ENCODE data around the gene CLTB. TPM values are rescaled to one million over a fixed set of nuclear protein-coding genes. Genes with fewer than 3 reads are reported as not detected.

CLTB gene
- total and polyA plus RNA-seq, 2 donors (not counting 1 experiment from before 2014, with no cell fraction given) = 29.9 to 41.7 TPM

- H3K4me3 Mint-ChIP-seq = no peak overlapping the region
These were observed 24.9 kb downstream of the CLTB start for GRCh38 chr5:176391479-176391878.

More at GRCh38 chr5:176391479-176391878, 24.9 kb downstream of the CLTB start:
- ChIA-PET POLR2A (no interaction called here), CTCF (interaction anchor here (0.5 to 1.6 kb wide), 3 partner anchors 57 to 146 kb away, joined by 3 to 4 read pairs (median 3); partner anchors contain the start of gene FAF2)
- no peak overlapping the region for H3K4me2 ChIP-seq (replicated peaks; ENCODE audit: low read depth, low read length, poor library complexity, severe bottlenecking)
- intact Hi-C loops (cut with micrococcal nuclease) = no loop called here
- H3K27me3 ChIP-seq (replicated peaks in 1 of 4; ENCODE audit: control extremely low read depth in 1 of 4, control insufficient read depth in 3 of 4, insufficient read depth in 4 of 4, low read length in 3 of 4) = no peaks in the 10 kb centered on the region
- Mint-ChIP-seq H3K9me3 (ENCODE audit: insufficient read depth) (no peaks in the 10 kb centered on the region), H3K27ac (no peak overlapping the region), H3K4me1 (peaks cover 23% of the 10 kb centered on the region), H3K27me3 (no peaks in the 10 kb centered on the region)
- 100% methylated on average over 3 of the region's 4 CpGs for WGBS (ENCODE audit: insufficient coverage)
- no peak overlapping the region for H3K9ac ChIP-seq (ENCODE audit: low read length)
- H4K20me1 ChIP-seq (ENCODE audit: control insufficient read depth, insufficient read depth, low read length, poor library complexity, severe bottlenecking) = no peaks in the 10 kb centered on the region
- H3K4me3 ChIP-seq (ENCODE audit: control extremely low read depth in 1 of 5, extremely low read depth in 1 of 5, insufficient read depth in 1 of 5, low read depth in 2 of 5, low read length in 4 of 5) = no peak overlapping the region
- peaks cover 31% of the 10 kb centered on the region for H3K79me2 ChIP-seq (ENCODE audit: control insufficient read depth, insufficient read depth, low read length)
- DNase-seq (no peak), ATAC-seq (ENCODE audit: low read depth) (no peak)
- no peaks in the 10 kb centered on the region for H3K9me3 ChIP-seq (ENCODE audit: control extremely low read depth in 1 of 3, control insufficient read depth in 2 of 3, insufficient read depth in 1 of 3, low read length in 2 of 3)
- H3K36me3 ChIP-seq (replicated peaks in 1 of 2; ENCODE audit: control extremely low read depth in 1 of 2, control insufficient read depth in 1 of 2, extremely low read depth in 1 of 2, insufficient read depth in 2 of 2, low read length in 1 of 2) = peaks cover 0 to 15% of the 10 kb centered on the region in 2 experiments
- H3K27ac ChIP-seq (ENCODE audit: low read length in 2 of 2) = no peak overlapping the region
- H2AFZ ChIP-seq (ENCODE audit: insufficient read depth, low read depth, low read length, poor library complexity, severe bottlenecking) = no peak overlapping the region
- TF ChIP-seq EZH2 (IDR thresholded peaks at IDR 0.05; ENCODE audit: borderline replicate concordance, insufficient read depth, low read depth, low read length, poor library complexity, severe bottlenecking) (no peak), CTCF (IDR thresholded peaks at IDR 0.05) (no peak)
- H3K4me1 ChIP-seq (ENCODE audit: control insufficient read depth in 2 of 2, insufficient read depth in 2 of 2, low read length in 2 of 2) = peaks cover 18 to 28% of the 10 kb centered on the region in 2 donors

Measured in B cell (primary cell).